GM10847 (cell line): Measurements from ENCODE around the gene ARHGAP24.

Experiments used
- POLR2A ChIP-seq: IDR thresholded peaks from 2 replicates; pipeline ENCODE4 v1.6.1; 2011; ENCODE audit not compliant: insufficient read length; ENCODE audit errors: extremely low read depth

ARHGAP24 gene

GRCh38 chr4:85642356-85643100 is 167.6 kb downstream of the ARHGAP24 start:
- no peak for TF ChIP-seq POLR2A

DNA sequence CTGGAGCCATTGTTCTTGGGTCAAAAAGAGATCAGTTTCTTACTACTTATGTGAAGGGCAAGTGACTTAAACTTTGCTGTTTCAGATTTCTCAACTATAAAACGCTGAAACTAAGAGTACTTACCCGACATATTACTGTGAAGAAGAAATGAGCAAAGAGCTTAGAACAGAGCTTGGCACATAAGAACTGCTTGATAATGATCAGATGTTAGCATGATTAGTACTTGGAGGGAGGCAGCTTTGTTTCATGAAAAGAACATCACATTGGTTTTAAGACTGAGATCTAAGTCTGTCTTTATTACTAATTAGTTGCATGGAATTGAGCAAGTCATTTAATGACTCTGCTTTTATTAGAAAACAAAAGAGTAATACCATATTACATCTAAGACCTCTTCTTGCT is 169.1 kb downstream of the ARHGAP24 start:
- no peak for TF ChIP-seq POLR2A

- TF ChIP-seq POLR2A, result no peak
Observed at GRCh38 chr4:85650908-85651307, 176.0 kb downstream of the ARHGAP24 start.

- TF ChIP-seq POLR2A, result no peak
Observed at GRCh38 chr4:85656759-85657505, 182.0 kb downstream of the ARHGAP24 start.

DNA sequence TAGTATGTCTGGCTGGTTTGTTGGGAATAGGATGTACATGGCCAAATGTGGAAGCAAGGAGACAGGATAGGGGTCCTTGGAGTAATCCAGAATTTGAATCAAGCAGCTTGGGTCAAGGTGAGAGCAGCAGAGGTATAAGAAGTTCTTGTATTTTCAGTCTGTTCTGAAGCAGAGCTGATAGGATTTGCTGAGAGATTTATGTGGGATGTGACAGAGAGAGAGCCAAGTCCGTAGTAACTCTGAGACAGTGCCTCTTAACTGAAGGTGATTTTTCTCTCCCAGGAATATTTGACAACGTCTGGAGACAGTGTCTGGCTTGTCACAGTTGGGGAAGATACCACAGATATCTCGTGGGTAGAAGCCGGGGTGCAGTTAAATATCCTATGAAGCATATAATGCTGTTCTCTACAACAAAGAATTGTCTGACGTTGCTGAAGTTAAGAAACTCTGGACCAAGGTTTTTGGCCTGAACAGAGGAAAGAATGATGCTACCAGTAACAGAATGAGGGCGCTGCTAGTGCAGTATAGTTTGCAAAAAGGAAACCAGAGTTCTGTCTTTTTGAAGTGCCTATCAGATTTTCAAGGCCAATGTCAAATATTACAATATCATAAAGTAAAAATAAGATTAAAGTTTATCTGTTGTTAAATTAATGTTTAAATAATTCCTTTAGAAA is 184.0 kb downstream of the ARHGAP24 start:
- TF ChIP-seq POLR2A, result no peak

GRCh38 chr4:85659610-85660218 is 184.8 kb downstream of the ARHGAP24 start:
- no peak for TF ChIP-seq POLR2A

GRCh38 chr4:85669204-85669603 is 194.3 kb downstream of the ARHGAP24 start:
- TF ChIP-seq POLR2A, result no peak

DNA sequence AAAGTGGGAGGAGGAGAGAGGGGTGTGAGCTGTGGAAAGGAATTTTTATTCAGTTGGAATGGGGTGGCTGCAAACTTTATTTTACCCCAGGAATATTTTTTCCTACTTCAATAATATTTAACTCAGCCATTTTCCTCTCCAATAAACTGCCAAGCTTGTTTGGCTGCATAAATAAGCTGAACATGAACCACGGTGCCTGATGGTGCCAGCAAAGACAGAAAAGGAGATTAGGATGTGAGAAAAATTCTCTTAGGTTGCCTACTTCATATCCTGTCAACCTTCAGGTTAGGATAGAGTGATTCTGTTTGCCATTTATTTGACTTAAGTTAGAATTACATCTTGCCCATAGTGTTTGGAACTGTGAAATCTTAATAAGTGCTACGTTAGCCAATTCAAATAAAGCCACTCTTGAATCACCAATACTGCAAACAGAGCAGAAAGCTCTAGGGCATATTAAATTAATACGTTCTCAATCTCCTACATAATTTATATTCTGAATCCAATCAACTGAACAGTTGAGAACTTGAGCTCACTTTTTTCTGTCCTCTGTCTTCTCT is 195.1 kb downstream of the ARHGAP24 start:
- TF ChIP-seq POLR2A, result no peak

GRCh38 chr4:85671120-85671519 is 196.2 kb downstream of the ARHGAP24 start:
- no peak for TF ChIP-seq POLR2A

GRCh38 chr4:85672116-85672515 is 197.2 kb downstream of the ARHGAP24 start:
- TF ChIP-seq POLR2A, result no peak

DNA sequence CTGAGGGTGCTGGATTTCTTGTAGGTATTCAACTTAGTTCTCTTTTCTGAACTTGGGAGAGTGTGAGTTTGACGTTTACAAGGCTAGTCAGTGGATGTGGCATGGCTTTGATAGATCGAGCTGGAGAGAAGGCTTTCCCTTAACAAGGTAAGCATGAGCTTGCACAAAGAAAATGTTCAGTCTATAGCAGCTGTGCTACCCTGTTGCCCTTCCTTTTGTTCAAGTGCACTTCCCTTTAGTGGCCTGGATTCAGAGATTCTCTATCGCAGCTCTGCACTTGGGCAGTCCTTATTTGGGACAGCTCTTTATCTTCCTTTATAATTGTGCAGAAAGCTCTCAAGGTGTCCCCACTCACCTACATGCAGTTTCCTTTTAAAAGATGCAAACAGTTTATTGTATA is 198.0 kb downstream of the ARHGAP24 start:
- no peak for TF ChIP-seq POLR2A

DNA sequence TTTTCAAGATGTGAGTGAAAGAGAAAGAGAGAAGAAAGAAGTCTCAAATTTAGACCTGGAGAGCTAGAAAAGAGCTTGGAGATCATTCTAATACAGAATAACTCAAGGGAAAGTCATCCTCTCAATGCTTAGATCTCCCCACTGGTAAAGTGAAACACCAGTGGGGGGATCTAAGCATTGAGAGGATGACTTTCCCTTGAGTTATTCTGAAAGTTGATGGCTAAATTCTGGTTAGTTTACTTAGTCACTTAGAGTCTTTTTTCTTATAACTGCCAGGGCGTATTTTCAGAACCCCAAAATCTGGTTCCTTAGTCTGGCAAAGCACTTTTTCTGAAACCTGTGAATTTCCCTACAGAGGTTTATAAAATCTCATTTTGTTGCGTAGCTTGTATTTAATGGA is 198.6 kb downstream of the ARHGAP24 start:
- no peak for TF ChIP-seq POLR2A

DNA sequence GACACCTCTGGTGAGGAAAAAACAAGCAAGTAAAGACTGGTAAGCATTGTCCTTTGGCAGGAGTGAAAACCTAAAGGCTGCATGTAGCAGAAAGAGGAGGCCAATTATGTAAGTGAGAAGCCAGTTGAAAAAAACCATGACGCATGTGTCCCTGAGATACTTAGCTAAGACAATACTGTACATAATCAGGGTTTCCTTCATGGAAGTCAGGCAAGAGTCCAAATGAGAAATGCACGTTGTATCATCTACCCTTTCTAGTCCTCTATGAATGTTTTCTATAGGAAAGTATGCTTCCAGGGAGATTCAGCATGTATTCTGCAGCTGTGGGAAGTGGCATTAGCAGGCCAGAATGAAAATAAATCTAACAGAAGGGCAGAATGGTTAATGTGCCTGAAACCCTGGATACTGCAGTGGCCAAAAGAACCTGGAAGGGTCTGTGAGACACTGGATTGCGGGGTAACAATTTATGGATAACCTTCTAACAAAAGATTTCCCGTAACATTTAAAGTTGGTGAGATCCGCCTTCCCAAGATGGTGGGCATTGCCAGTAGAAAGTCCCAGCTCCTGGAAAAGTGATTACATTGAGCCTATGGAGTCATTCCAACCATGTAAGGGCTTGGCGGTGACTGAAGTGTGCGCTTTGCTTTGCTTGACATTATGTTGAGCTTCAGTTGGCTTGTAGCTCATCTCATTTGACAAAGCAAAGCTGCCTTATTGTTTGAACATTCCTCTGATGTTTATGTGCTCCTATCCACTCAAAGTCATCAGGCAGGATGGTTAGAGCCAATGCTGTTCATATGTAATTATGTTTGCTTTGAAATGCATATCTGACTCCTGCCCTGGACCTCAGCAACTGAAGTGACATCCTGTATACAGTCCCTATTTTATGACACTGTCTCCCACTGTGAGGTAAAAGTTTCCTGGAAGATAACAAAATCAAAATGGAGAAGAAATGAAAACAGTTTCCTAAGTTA is 200.4 kb downstream of the ARHGAP24 start:
- TF ChIP-seq POLR2A, result no peak

GRCh38 chr4:85676050-85676425 is 201.1 kb downstream of the ARHGAP24 start:
- no peak for TF ChIP-seq POLR2A
